AG04449 (cell line): ENCODE measurements around the gene HIVEP3.

Experiments
- CTCF ChIA-PET: fragments of 350-600 bp; formaldehyde crosslinking; extraction: SDS; loops from one replicate; lab custom pipeline; 2021; ENCODE audit warnings: antibody characterized with exemption; lab: Yijun Ruan, JAX
- POLR2A ChIA-PET: fragments of 400-600, 350-600 bp; formaldehyde crosslinking; extraction: SDS; loops from one replicate; lab custom pipeline; 2020; ENCODE audit warnings: antibody characterized with exemption, inconsistent platforms; lab: Yijun Ruan, JAX
- DNase-seq: peaks from one replicate; pipeline ENCODE4 v3.0.0-alpha.2; 2010; ENCODE audit warnings: low read depth, low spot score
- H3K4me3 ChIP-seq: 2 replicates; pipeline ENCODE4 v1.5.1; 2011; ENCODE audit warnings: low read depth, mild to moderate bottlenecking, control low read depth, low read length
- TF ChIP-seq, protein P1 (sequence below): IDR thresholded peaks from one replicate; pipeline ENCODE4 v1.5.1; 2011; ENCODE audit warnings: mild to moderate bottlenecking, moderate library complexity, low read length, control low read depth, inconsistent platforms; ENCODE audit not compliant: insufficient read depth; ENCODE audit errors: missing control alignments

The HIVEP3 gene

DNA sequence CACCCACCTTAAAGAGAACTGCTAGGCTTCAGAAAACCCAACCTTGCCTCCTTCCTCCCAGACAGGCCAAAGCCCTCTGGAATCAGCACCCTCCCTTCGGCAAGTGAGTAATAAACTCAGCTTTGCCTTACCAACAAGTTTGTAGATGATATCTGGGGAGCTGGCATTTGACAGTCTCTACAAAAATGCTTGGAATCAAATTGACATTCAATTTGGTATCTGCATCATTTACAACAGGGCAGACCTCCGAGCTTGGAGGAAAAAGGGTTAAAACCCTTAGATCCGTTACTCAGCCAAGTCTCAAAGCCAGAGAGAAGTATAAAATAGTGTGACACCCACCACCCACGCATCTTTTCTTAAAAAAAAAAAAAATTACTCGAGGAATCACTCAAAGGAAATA is 285.0 kb downstream of the HIVEP3 start:
- H3K4me3 ChIP-seq: no peak overlapping the region
- TF ChIP-seq, protein P1, sequence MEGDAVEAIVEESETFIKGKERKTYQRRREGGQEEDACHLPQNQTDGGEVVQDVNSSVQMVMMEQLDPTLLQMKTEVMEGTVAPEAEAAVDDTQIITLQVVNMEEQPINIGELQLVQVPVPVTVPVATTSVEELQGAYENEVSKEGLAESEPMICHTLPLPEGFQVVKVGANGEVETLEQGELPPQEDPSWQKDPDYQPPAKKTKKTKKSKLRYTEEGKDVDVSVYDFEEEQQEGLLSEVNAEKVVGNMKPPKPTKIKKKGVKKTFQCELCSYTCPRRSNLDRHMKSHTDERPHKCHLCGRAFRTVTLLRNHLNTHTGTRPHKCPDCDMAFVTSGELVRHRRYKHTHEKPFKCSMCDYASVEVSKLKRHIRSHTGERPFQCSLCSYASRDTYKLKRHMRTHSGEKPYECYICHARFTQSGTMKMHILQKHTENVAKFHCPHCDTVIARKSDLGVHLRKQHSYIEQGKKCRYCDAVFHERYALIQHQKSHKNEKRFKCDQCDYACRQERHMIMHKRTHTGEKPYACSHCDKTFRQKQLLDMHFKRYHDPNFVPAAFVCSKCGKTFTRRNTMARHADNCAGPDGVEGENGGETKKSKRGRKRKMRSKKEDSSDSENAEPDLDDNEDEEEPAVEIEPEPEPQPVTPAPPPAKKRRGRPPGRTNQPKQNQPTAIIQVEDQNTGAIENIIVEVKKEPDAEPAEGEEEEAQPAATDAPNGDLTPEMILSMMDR: no peak
- POLR2A ChIA-PET: interaction anchor here (0.9 kb wide), 1 partner anchor 28 kb away, joined by 3 read pairs; no protein-coding TSS in a partner anchor
- no peak for DNase-seq
- CTCF ChIA-PET: interaction anchor here (0.9 to 1.3 kb wide), 3 partner anchors 10 to 60 kb away, joined by 3 read pairs; no protein-coding TSS in a partner anchor

DNA sequence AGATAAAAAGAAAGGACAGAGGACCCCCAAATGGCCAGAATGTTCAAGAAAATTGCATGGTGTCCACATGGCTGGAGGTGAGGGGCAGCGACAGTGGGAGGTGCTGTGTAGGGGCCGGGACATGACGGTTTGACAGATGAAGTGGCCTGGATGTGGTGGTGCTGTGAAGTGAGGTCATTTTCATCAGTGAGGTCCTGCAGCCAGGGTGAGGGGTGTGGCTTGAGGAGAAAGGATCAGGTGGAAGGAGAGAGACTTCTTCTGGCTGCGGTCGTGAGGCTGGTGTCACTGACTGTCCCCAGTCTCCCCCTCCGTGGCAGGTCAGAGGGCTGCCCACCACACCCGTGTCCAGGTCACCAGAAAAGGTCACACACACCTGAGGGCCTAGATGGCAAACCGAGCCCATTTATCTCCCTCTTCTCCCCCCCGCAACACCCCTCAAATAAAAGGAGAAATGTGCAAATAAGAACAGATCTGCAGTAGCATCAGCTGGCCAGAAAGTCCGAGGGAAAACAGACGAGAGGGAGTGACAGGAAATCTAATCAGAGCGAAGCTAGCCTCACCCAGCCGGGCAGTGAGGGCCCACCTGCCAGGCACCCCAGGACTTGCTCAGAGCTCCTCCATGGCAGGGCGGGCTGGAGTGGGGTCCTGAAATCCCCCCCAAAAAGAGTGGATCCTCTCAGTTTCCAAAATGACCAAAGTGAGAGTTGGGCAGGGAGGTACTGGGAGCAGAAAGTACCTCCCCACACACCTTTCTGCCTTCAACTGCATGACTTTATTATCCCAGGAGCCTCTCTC is 285.7 kb downstream of the HIVEP3 start:
- no peak for DNase-seq
- H3K4me3 ChIP-seq: no peak overlapping the region
- ChIA-PET CTCF (interaction anchor here (0.9 to 1.3 kb wide), 3 partner anchors 9 to 59 kb away, joined by 3 read pairs; no protein-coding TSS in a partner anchor), POLR2A (no interaction called here)
- TF ChIP-seq, protein P1: no peak

DNA sequence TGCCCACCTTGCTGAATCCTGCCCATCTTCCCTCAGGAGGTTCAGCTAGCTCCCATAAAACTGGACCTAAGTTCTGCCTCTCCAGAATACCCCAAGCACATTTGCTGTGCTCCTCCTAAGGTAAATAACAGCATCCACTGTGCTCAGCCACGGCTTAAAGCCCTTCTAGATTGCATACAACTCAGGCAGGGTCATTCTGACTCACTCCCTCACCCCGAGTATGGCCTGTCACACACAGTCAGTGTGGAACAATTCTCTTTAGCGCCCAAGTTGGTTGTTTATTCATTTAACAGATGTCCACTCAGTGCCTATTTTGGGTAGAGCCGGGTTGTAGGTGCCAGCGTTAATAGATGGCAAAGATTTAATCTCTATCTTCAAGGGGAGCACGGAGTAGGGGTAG is 286.8 kb downstream of the HIVEP3 start:
- ChIA-PET CTCF (no interaction called here), POLR2A (no interaction called here)
- no peak overlapping the region for H3K4me3 ChIP-seq
- DNase-seq: no peak
- TF ChIP-seq, protein P1: no peak

GRCh38 chr1:41631154-41631553 is 287.6 kb downstream of the HIVEP3 start:
- CTCF ChIA-PET: interaction anchor here (1.5 kb wide), 1 partner anchor 53 kb away, joined by 3 read pairs; no protein-coding TSS in a partner anchor
- TF ChIP-seq, protein P1: no peak
- no peak for DNase-seq
- no peak overlapping the region for H3K4me3 ChIP-seq
- POLR2A ChIA-PET: no interaction called here

GRCh38 chr1:41629571-41629970 is 289.2 kb downstream of the HIVEP3 start:
- peak; percentile 95 for DNase-seq
- H3K4me3 ChIP-seq: no peak overlapping the region
- TF ChIP-seq, protein P1: no peak
- ChIA-PET CTCF (interaction anchor here (0.6 to 1.4 kb wide), 2 partner anchors 11 to 55 kb away, joined by 4 to 5 read pairs; no protein-coding TSS in a partner anchor), POLR2A (interaction anchor here (1.0 to 1.2 kb wide), 2 partner anchors 9 to 43 kb away, joined by 3 to 8 read pairs; no protein-coding TSS in a partner anchor)

- DNase-seq: no peak
- POLR2A ChIA-PET: interaction anchor here (1.0 kb wide), 1 partner anchor 9 kb away, joined by 3 read pairs; no protein-coding TSS in a partner anchor
- TF ChIP-seq, protein P1: no peak
- CTCF ChIA-PET: no interaction called here
- no peak overlapping the region for H3K4me3 ChIP-seq
Measured at GRCh38 chr1:41629141-41629540, 289.6 kb downstream of the HIVEP3 start.
